ENCODE measurements around the gene TFDP1.
"Not testable (repeated sequence)": the region's sequence is repeated elsewhere in the genome, so short reads cannot be mapped to it uniquely, and the experiment has no call there.

Gene TFDP1

GRCh38 chr13:113589251-113589960, 4.9 kb downstream of the TFDP1 start:
- no peak for TF ChIP-seq CTCF (IDR thresholded peaks at IDR 0.05; ENCODE audit: control insufficient read depth, extremely low read depth, insufficient read depth)
- H3K4me3 ChIP-seq (ENCODE audit: low read depth, low read length), result no peak overlapping the region
- no peak for DNase-seq (ENCODE audit: low read depth)

DNA sequence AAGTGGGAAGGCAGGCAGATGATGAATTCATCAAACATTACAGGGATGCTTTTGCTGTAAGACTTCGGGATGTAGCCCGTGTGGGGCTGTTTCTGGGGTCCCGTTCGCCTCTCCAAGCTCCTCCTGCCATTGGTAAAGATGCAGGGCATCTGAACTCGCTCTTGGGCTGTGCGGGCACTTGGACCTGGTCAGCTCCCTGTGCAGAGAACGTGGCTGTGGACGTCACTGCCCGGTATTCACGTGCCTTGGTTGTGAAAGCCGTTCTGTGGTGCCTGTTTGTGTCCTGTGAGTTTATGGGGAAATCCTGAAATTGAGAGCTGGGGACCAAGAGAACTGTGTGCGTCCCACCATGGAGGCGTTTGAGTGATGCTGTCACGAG, 5.4 kb downstream of the TFDP1 start:
- no peak for DNase-seq (ENCODE audit: low read depth)
- no peak overlapping the region for H3K4me3 ChIP-seq (ENCODE audit: low read depth, low read length)
- no peak for TF ChIP-seq CTCF (IDR thresholded peaks at IDR 0.05; ENCODE audit: control insufficient read depth, extremely low read depth, insufficient read depth)

GRCh38 chr13:113591750-113592149, 7.2 kb downstream of the TFDP1 start:
- no peak overlapping the region for H3K4me3 ChIP-seq (ENCODE audit: low read depth, low read length)
- no peak for DNase-seq (ENCODE audit: low read depth)
- TF ChIP-seq CTCF (IDR thresholded peaks at IDR 0.05; ENCODE audit: control insufficient read depth, extremely low read depth, insufficient read depth), result no peak

DNA sequence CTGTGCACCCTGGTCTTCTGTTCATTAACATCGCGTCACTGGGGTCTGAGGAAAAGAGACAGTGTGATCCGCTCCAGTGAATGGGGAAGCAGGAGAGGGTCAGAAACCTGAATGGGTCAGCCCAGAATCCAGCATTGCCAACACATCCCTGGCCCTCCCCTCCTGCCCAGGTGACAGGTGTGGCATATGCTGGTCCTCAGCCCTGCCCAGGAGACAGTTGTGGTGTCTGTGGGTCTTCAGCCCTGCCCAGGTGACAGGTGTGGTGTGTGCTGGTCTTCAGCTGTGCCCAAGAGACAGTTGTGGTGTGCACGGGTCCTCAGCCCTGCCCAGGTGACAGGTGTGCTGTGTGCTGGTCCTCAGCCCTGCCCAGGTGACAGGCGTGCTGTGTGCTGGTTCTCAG, 8.0 kb downstream of the TFDP1 start:
- no peak for DNase-seq (ENCODE audit: low read depth)
- H3K4me3 ChIP-seq (ENCODE audit: low read depth, low read length), result no peak overlapping the region
- TF ChIP-seq CTCF (IDR thresholded peaks at IDR 0.05; ENCODE audit: control insufficient read depth, extremely low read depth, insufficient read depth), result no peak

- not testable (repeated sequence) for H3K4me3 ChIP-seq (ENCODE audit: low read depth, low read length); DNase-seq (ENCODE audit: low read depth)
These were observed 9.7 kb downstream of the TFDP1 start for GRCh38 chr13:113594066-113594821.

DNA sequence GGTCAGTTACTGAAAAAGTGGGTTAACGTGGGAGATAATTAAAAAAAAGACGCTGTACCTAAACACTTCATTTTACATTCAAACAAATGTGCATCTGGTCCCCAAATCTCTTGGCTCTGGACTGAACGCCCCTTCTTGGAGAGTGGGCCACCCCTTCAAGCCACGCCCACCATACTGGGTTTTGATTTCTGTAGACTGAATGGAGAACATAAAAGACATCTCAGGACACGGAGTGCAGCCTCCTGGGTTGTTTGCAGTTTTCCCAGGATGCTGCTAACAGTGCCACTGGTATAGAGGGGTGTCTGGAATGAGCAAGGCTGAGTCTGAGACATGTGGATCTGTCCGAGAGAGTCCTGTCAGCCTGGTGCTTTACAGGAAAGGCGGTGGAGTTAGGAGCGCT, 10.6 kb downstream of the TFDP1 start:
- DNase-seq (ENCODE audit: low read depth), result no peak
- no peak overlapping the region for H3K4me3 ChIP-seq (ENCODE audit: low read depth, low read length)
- no peak for TF ChIP-seq CTCF (IDR thresholded peaks at IDR 0.05; ENCODE audit: control insufficient read depth, extremely low read depth, insufficient read depth)

DNA sequence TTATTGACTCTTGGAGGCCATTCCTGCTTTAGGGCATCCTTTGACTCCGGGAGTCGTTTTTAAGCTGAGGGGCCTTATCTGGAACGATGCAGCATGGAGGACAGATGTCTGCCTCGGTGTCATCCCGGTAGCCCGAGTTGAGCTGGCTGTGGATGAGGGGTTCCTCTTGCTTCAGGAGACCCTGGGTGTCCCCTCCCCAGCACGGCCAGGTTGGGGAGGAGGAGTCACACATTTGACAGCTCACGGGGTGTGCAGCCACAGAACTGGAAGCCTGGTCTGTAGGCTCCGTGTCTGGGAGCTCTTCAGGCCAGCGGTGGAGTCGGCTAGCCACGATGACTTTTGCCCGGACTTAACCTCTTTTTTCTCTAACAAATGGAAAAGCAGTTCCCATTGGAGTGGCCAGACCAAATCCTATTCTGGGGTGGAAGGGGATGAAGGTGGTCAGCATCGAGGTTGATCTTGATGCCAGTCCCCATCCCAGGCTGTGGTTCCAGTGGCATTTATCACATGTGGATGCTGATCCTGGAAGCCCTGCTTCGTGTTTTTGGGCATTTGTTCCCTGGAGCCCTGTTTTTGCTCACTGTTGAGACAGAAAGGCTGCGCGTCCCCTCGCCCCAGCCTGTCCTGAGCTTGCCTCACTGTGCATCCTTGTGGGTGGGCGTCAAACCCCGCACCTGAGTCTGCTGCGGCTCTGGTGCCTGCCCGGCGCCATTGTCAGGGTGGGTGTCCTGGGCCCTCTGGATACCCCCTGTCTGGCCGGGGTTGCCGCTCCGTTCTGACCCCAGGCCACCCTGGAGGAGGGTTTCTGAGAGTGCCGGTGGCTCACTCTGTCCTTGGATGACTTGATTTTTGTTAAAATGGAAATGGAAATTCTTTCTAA, 12.0 kb downstream of the TFDP1 start:
- H3K4me3 ChIP-seq (ENCODE audit: low read depth, low read length), result no peak overlapping the region
- no peak for TF ChIP-seq CTCF (IDR thresholded peaks at IDR 0.05; ENCODE audit: control insufficient read depth, extremely low read depth, insufficient read depth)
- no peak for DNase-seq (ENCODE audit: low read depth)

Data from LNCaP clone FGC (cell line).